Non-pigmented ciliary epithelial cell (primary cell): ENCODE results near the gene IKZF4.
"Not testable (repeated sequence)": the region's sequence is repeated elsewhere in the genome, so short reads cannot be mapped to it uniquely, and the experiment has no call there.

Experiments
- DNase-seq: peaks from one replicate; pipeline ENCODE4 v3.0.0-alpha.2; 2010; ENCODE audit warnings: low read depth

The IKZF4 gene

DNA sequence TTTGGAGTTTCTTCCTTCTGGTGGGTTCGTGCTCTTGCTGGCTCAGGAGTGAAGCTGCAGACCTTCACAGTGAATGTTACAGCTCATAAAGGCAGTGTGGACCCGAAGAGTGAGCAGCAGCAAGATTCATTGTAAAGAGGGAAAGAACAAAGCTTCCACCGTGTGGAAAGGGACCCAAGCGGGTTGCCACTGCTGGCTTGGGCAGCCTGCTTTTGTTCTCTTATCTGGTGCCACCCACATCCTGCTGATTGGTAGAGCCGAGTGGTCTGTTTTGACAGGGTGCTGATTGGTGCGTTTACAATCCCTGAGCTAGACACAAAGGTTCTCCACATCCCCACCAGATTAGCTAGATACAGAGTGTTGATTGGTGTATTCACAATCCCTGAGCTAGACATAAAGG, 21.3 kb upstream of the IKZF4 start:
- not testable (repeated sequence) for DNase-seq

DNA sequence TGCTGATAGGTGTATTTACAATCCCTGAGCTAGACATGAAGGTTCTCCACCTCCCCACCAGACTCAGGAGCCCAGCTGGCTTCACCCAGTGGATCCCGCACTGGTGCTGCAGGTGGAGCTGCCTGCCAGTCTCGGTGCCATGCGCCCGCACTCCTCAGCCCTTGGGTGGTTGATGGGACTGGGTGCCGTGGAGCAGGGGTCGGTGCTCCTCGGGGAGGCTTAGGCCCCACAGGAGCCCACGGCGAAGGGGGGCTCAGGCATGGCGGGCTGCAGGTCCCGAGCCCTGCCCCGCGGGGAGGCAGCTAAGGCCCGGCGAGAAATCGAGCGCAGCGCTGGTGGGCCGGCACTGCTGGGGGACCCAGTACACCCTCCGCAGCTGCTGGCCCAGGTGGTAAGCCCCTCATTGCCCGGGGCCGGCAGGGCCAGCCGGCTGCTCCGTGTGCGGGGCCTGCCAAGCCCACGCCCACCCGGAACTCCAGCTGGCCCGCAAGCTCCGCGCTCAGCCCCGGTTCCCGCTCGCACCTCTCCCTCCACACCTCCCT, 20.8 kb upstream of the IKZF4 start:
- not testable (repeated sequence) for DNase-seq

GRCh38 chr12:56001487-56002100, 19.2 kb upstream of the IKZF4 start:
- no peak for DNase-seq

DNA sequence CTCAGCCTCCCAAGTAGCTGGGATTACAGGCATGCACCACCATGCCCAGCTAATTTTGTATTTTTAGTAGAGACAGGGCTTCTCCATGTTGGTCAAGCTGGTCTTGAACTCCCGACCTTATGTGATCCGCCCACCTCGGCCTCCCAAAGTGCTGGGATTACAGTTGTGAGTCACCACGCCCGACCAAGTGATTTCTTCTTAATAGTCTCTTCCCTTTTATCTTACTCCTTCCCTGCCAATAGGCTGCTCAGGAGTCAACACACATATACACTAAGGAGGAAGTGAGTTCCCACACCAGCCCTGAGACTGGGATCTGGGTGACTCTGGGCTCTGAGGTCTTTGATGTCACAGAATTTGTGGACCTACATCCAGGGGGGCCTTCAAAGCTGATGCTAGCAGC, 17.5 kb upstream of the IKZF4 start:
- not testable (repeated sequence) for DNase-seq

- no peak for DNase-seq
These were observed 16.6 kb upstream of the IKZF4 start for GRCh38 chr12:56004211-56004610.

DNA sequence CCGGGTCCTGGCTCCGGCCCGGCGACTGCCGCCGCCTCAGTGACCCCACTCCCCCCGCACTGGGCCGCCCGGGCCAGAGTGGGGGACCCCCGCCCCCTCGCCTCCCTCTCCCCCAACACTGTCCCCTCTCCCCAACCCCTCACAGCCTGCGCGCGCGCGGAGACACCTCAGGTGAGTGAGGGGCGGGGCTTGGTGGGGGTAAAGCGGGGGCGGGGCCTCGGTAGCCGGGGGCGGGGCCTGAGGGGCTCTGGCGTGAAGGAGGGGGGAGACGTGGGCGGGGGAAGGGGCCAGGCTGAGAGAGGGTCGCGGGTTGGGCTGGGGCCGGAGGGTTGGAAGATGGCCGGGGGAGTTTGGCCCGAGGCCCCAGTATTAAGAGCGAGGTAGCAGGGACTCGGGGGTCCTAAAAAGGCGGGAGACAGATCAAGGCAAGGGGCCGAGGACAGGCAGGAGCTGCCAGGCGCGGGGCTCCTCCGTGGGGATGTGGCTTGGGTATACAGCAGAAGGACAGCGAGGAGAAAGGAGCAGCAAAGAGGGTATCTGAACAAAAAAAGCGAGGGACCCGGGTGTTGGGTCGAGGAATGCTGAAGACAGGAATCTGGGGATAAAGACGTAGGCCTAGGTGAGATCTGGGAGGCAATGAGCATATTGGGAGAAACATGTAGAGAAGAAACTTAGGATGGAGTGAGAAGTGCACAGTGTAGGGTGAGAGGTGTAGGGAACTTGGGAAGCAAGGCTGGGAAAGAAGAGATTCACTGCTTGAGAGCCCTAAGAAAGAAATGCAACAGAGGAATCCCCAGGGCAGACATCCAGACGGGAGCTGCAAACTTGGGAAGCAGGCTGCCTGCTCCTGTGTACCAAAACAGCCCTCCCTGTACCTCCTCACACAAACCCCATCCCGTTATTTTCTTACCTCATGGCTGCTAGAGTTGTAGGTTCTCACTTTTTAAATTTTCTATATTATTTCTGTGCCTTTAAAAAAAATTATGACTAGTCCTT, 13.0 kb upstream of the IKZF4 start:
- DNase-seq = no peak

DNA sequence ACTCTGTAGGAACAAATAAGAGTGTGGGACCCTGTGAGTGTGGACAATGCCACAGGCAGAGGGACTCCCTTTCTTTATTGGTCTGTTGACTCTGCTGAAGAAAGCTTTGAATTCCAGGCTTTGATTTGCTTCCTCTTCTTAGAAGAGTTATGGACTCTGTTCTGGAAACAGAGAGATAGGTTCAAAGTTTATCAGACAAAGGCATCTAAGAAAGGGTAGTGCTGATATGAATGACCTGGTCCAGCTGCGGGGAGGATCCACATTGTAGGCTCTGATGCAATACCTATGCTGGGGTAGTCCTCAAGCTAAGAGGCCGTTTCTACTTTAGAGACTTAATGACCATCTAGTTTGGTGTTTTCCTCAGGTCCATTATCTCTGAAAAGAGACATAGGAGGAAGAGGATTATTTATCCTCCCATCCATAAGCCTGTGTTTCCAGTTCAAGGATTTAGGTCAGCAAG, 10.7 kb upstream of the IKZF4 start:
- DNase-seq = no peak

DNA sequence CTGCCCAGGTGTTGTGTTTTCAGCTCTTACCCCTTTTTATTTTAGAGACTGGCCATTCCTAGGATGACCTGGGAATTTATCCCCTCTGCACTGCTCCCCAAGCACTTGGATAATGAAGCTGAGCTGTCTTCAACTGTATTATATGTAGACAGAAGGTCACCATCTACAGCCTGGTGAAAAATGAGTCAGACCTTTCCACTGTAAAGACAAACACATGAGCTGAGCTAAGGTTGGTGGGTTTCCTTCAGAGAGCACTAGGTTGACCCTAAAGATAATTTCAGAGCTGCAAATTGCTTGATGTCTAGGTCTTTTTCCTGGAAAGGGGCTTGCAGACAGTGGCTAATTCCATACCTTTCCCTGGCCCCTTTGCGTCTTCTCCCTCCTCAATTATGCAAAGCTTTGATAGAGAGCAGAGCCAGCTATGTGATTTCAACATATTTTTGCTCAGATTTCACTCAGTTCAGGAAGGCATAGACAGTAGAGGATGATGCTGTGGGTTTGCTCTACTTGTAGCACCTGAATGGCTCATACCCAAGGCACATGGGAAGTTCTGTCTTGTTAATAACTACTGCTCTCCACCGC, 9.2 kb upstream of the IKZF4 start:
- no peak for DNase-seq

GRCh38 chr12:56013482-56013881, 7.4 kb upstream of the IKZF4 start:
- no peak for DNase-seq

GRCh38 chr12:56014205-56014604, 6.6 kb upstream of the IKZF4 start:
- DNase-seq = no peak

DNA sequence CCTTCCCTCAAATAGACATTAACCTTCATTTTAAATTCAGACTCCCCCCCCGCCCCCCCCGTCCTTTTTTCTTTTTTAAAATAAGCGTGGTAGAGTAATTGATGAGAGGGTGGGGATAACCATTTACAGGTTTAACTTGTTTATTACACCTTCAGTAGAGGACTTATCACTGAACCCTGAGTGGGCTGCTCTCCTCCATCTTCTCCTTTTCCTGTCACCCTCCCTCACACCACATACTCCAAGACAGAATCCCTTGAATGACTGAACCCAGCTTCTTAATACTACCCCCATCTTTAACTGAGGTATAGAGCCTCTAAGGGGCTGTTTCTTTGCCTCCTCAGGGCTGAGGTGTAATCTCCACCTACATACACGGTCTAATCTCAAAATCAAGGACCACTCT, 3.7 kb upstream of the IKZF4 start:
- no peak for DNase-seq

DNA sequence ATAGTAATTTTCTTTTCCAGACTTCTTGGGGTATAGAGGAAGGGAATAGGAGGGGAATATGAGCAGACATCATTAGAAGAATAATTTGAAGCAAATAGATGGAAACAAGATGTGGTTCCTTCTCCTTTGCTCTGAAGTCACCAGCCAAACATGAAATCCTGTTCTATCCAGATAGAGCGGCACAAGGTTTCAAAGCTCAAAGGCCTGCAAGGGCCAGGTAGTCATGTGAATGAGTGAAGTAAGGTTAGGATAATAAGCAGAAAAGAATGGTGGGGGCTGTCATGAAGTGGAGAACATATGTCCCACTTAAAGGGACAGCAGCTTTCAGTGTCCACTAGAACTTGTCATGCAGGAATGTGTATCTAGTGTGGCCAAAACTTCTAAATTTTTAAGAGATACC, 2.5 kb upstream of the IKZF4 start:
- no peak for DNase-seq

- DNase-seq = no peak
These were observed 1.1 kb downstream of the IKZF4 start for GRCh38 chr12:56021889-56022497.

DNA sequence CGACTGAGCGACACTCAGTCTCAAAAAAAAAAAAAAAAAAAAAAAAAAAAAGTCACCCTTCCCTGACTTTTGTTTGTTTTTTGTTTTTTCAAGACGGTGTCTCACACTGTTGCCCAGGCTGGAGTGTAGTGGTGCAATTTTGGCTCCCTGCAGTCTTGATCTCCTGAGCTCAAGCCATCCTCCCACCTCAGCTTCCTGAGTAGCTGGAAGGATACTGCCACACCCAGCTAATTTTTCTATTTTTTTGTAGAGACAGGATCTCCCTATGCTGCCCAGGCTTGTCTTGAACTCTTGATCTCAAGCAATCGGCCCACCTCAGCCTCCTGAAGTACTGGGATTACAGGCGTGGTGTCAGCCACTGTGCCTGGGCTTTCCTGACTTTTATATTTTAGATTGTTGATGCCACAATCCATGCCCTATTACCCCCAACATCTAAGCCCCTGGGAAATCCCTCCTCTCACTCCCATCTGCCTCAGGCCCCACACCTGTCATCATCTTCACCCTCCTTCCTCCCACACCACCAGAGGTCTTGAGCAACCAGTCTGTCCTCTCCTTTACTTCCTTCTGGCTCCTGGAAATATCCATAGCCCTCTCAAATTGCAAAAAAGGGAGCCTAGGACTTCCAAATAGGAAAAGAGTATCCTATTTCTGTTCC, 7.8 kb downstream of the IKZF4 start:
- DNase-seq = no peak

- no peak for DNase-seq
These were observed 8.3 kb downstream of the IKZF4 start for GRCh38 chr12:56029166-56029519.

GRCh38 chr12:56029666-56030293, 8.9 kb downstream of the IKZF4 start:
- DNase-seq = no peak

DNA sequence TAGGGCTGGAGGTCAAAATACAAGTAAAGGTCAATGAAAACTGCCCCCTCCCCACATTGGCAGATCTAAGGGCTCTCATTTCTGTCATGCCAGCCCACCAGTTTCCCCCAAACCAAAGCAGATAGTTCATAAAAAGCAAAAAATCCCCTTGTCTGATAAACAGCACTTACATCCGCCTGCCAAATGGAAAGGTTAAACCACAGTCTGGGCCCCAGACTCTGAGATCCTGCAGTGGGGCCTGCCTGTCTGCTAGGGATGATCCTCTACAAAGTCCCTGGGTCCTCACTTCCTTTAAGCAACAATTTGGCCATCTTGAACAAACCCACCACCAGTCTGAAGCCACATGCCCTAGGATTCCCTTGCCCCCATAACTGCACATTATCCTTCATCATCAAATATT, 11.1 kb downstream of the IKZF4 start:
- no peak for DNase-seq

DNA sequence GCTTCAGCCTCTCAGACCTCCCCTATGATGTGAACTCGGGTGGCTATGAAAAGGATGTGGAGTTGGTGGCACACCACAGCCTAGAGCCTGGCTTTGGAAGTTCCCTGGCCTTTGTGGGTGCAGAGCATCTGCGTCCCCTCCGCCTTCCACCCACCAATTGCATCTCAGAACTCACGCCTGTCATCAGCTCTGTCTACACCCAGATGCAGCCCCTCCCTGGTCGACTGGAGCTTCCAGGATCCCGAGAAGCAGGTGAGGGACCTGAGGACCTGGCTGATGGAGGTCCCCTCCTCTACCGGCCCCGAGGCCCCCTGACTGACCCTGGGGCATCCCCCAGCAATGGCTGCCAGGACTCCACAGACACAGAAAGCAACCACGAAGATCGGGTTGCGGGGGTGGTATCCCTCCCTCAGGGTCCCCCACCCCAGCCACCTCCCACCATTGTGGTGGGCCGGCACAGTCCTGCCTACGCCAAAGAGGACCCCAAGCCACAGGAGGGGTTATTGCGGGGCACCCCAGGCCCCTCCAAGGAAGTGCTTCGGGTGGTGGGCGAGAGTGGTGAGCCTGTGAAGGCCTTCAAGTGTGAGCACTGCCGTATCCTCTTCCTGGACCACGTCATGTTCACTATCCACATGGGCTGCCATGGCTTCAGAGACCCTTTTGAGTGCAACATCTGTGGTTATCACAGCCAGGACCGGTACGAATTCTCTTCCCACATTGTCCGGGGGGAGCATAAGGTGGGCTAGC, 13.9 kb downstream of the IKZF4 start:
- DNase-seq = no peak

DNA sequence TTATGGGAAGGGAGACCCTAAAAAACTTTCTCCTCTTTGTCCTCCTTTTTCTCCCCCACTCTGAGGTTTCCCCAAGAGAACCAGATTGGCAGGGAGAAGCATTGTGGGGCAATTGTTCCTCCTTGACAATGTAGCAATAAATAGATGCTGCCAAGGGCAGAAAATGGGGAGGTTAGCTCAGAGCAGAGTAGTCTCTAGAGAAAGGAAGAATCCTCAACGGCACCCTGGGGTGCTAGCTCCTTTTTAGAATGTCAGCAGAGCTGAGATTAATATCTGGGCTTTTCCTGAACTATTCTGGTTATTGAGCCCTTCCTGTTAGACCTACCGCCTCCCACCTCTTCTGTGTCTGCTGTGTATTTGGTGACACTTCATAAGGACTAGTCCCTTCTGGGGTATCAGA, 16.3 kb downstream of the IKZF4 start:
- no peak for DNase-seq

DNA sequence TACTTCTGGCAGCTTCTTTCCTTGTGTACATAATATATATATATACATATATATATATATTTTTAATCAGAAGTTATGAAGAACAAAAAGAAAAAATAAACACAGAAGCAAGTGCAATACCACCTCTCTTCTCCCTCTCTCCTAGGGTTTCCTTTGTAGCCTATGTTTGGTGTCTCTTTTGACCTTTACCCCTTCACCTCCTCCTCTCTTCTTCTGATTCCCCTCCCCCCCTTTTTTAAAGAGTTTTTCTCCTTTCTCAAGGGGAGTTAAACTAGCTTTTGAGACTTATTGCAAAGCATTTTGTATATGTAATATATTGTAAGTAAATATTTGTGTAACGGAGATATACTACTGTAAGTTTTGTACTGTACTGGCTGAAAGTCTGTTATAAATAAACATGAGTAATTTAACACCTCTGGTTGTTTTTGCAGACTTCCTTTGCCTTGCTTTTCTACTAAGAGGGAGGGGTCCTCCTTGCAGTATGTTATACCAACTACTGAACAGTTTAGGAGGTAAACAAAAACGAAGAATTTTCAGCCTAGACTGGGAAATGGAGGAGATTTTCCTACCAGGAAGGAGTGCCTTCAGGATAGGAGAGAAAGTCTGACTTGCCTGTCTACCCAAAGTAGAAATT, 17.3 kb downstream of the IKZF4 start:
- DNase-seq = no peak
